ENCODE results near the gene MAP6. TPM values are rescaled to one million over a fixed set of nuclear protein-coding genes. Genes with fewer than 3 reads are reported as not detected.
A peak's percentile ranks its signal among the peaks of the same experiment; 100 is the strongest.

MAP6 gene
- total and polyA plus RNA-seq, 9 of the 15 experiments (the other 6 are each of a cell fraction or from before 2014, with no cell fraction given): not detected

DNA sequence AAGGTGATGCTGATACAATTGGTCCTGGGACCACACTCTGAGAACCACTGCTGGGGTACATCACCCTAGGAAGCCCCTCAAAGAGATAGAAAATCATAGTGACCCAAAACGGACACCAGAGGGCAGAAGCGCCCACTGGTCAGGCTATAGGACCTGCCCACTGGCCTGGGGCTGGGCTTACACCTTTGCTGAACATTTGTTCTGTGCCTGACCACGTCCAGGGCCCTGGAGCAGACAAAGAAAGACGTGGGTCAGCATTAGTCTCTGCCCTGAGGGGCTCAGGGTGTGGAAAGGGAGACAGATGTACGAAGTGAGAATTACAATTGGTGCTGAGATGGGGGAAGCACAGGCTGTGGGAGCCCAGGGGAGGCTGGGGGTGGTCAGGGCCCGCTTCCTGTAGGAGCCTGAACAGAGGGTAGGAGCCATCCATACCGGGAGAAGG lies 121.2 kb downstream of the MAP6 start (continued):
- TF ChIP-seq JUND (IDR thresholded peaks at IDR 0.05; ENCODE audit: borderline replicate concordance, low read depth, low read length) (peak; percentile 18; the same call in 1 of the 2 replicates), JUND (tag; IDR thresholded peaks at IDR 0.05; ENCODE audit: borderline replicate concordance, low read depth, low read length) (no peak), RAD21 (CRISPR knock-in tag; conservative IDR thresholded peaks at IDR 0.05 in 1 of 2, IDR thresholded peaks at IDR 0.05 in 1 of 2) (peak; percentile 94 to 98), PCBP2 (IDR thresholded peaks at IDR 0.05; ENCODE audit: low read depth, low read length, poor library complexity, severe bottlenecking) (no peak), EZH2 (IDR thresholded peaks at IDR 0.05; ENCODE audit: borderline replicate concordance, low read depth, low read length) (no peak), ZSCAN32 (CRISPR knock-in tag; IDR thresholded peaks at IDR 0.05) (no peak), ESRRA (IDR thresholded peaks at IDR 0.05; ENCODE audit: borderline replicate concordance, low read depth) (0 out of 2 replicates have a peak, but pooled peaks have one; percentile 25), HDGF (IDR thresholded peaks at IDR 0.05) (peak; percentile 84; the same call in 1 of the 2 replicates), U2AF1 (optimal IDR thresholded peaks at IDR 0.05; ENCODE audit: low read depth, low read length) (no peak), PML (IDR thresholded peaks at IDR 0.05; ENCODE audit: low read length) (no peak), CC2D1A (IDR thresholded peaks at IDR 0.05) (peak; percentile 84), ZBTB7A (IDR thresholded peaks at IDR 0.05; ENCODE audit: borderline replicate concordance, control insufficient read depth, low read depth, low read length) (peak; percentile 78), RCOR1 (IDR thresholded peaks at IDR 0.05; ENCODE audit: borderline replicate concordance in 1 of 2, low read depth in 2 of 2, low read length in 2 of 2) (peak in 1 of 2 experiments; percentile 44; a peak in 1 of 4 replicates)
- TF ChIP-seq, protein P1, sequence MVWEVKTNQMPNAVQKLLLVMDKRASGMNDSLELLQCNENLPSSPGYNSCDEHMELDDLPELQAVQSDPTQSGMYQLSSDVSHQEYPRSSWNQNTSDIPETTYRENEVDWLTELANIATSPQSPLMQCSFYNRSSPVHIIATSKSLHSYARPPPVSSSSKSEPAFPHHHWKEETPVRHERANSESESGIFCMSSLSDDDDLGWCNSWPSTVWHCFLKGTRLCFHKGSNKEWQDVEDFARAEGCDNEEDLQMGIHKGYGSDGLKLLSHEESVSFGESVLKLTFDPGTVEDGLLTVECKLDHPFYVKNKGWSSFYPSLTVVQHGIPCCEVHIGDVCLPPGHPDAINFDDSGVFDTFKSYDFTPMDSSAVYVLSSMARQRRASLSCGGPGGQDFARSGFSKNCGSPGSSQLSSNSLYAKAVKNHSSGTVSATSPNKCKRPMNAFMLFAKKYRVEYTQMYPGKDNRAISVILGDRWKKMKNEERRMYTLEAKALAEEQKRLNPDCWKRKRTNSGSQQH (CRISPR knock-in tag; IDR thresholded peaks at IDR 0.05): no peak
- TF ChIP-seq, protein P2, sequence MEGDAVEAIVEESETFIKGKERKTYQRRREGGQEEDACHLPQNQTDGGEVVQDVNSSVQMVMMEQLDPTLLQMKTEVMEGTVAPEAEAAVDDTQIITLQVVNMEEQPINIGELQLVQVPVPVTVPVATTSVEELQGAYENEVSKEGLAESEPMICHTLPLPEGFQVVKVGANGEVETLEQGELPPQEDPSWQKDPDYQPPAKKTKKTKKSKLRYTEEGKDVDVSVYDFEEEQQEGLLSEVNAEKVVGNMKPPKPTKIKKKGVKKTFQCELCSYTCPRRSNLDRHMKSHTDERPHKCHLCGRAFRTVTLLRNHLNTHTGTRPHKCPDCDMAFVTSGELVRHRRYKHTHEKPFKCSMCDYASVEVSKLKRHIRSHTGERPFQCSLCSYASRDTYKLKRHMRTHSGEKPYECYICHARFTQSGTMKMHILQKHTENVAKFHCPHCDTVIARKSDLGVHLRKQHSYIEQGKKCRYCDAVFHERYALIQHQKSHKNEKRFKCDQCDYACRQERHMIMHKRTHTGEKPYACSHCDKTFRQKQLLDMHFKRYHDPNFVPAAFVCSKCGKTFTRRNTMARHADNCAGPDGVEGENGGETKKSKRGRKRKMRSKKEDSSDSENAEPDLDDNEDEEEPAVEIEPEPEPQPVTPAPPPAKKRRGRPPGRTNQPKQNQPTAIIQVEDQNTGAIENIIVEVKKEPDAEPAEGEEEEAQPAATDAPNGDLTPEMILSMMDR (IDR thresholded peaks at IDR 0.05 in 2 of 3, conservative IDR thresholded peaks at IDR 0.05 in 1 of 3; ENCODE audit: insufficient read depth in 2 of 3, low read depth in 1 of 3, low read length in 3 of 3): peak; percentile 86 to 95 (median 91)
- TF ChIP-seq, protein P3, sequence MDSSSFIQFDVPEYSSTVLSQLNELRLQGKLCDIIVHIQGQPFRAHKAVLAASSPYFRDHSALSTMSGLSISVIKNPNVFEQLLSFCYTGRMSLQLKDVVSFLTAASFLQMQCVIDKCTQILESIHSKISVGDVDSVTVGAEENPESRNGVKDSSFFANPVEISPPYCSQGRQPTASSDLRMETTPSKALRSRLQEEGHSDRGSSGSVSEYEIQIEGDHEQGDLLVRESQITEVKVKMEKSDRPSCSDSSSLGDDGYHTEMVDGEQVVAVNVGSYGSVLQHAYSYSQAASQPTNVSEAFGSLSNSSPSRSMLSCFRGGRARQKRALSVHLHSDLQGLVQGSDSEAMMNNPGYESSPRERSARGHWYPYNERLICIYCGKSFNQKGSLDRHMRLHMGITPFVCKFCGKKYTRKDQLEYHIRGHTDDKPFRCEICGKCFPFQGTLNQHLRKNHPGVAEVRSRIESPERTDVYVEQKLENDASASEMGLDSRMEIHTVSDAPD (CRISPR knock-in tag; IDR thresholded peaks at IDR 0.05): no peak
- TF ChIP-seq, protein P4, sequence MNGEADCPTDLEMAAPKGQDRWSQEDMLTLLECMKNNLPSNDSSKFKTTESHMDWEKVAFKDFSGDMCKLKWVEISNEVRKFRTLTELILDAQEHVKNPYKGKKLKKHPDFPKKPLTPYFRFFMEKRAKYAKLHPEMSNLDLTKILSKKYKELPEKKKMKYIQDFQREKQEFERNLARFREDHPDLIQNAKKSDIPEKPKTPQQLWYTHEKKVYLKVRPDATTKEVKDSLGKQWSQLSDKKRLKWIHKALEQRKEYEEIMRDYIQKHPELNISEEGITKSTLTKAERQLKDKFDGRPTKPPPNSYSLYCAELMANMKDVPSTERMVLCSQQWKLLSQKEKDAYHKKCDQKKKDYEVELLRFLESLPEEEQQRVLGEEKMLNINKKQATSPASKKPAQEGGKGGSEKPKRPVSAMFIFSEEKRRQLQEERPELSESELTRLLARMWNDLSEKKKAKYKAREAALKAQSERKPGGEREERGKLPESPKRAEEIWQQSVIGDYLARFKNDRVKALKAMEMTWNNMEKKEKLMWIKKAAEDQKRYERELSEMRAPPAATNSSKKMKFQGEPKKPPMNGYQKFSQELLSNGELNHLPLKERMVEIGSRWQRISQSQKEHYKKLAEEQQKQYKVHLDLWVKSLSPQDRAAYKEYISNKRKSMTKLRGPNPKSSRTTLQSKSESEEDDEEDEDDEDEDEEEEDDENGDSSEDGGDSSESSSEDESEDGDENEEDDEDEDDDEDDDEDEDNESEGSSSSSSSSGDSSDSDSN (IDR thresholded peaks at IDR 0.05; ENCODE audit: borderline replicate concordance in 1 of 2, low read depth in 2 of 2, low read length in 2 of 2): no peak
- TF ChIP-seq, protein P5, sequence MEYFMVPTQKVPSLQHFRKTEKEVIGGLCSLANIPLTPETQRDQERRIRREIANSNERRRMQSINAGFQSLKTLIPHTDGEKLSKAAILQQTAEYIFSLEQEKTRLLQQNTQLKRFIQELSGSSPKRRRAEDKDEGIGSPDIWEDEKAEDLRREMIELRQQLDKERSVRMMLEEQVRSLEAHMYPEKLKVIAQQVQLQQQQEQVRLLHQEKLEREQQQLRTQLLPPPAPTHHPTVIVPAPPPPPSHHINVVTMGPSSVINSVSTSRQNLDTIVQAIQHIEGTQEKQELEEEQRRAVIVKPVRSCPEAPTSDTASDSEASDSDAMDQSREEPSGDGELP (CRISPR knock-in tag; IDR thresholded peaks at IDR 0.05; ENCODE audit: borderline replicate concordance): peak; percentile 42; the same call in 1 of the 2 replicates

Data from K562 (cell line).